NB4 (cell line): ENCODE measurements around the gene KRTAP5-4.
A peak's percentile ranks its signal among the peaks of the same experiment; 100 is the strongest.

ENCODE experiments used
- POLR2A ChIP-seq: IDR thresholded peaks from 2 replicates; pipeline ENCODE4 v1.6.1; 2011; ENCODE audit warnings: mild to moderate bottlenecking; ENCODE audit not compliant: insufficient read length; ENCODE audit errors: extremely low read depth
- TF ChIP-seq, protein P1 (sequence below): IDR thresholded peaks from 2 replicates; pipeline ENCODE4 v1.6.1; 2011; ENCODE audit warnings: low read depth, low read length
- TF ChIP-seq, protein P2 (sequence below): IDR thresholded peaks from one replicate; pipeline ENCODE4 v1.5.1; 2012; ENCODE audit warnings: low read depth, low read length

DNA sequence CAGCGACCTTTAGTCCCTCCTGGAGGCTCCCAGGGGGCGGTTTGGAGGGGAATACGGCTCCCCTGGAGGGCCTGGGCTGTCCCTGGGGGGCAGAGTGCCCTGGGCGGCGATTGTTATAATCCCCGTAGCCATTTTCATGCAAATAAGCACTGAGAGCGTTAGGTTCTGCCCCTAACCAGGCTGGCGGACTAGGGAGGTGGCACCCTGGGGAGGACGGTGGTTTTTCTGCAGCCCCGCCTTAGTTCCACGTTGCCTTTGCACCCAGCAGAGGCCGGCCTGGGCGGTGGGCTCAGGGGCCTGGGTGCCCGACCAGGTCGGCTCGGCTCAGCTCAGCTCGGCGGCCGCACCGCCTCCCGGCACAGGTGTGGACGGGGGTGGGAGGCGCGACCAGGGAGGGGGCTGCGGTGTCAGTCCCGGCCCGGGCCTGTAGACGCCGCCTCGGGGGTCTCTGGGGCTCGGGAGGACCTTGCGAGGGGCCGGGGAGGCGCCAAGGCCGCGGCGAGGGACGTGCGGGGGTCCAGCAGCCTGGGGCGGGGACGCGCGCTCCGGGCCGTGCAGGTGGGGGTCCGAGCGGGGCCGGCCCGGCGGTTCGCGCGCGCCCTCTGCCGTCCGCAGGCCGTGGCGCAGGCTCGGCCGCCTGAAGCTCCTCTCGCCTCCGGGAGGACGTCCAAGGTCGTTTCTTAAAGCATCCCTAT, 47.6 kb downstream of the KRTAP5-4 start:
- TF ChIP-seq POLR2A: no peak
- TF ChIP-seq, protein P1, sequence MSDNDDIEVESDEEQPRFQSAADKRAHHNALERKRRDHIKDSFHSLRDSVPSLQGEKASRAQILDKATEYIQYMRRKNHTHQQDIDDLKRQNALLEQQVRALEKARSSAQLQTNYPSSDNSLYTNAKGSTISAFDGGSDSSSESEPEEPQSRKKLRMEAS: no peak
- TF ChIP-seq, protein P2, sequence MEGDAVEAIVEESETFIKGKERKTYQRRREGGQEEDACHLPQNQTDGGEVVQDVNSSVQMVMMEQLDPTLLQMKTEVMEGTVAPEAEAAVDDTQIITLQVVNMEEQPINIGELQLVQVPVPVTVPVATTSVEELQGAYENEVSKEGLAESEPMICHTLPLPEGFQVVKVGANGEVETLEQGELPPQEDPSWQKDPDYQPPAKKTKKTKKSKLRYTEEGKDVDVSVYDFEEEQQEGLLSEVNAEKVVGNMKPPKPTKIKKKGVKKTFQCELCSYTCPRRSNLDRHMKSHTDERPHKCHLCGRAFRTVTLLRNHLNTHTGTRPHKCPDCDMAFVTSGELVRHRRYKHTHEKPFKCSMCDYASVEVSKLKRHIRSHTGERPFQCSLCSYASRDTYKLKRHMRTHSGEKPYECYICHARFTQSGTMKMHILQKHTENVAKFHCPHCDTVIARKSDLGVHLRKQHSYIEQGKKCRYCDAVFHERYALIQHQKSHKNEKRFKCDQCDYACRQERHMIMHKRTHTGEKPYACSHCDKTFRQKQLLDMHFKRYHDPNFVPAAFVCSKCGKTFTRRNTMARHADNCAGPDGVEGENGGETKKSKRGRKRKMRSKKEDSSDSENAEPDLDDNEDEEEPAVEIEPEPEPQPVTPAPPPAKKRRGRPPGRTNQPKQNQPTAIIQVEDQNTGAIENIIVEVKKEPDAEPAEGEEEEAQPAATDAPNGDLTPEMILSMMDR: peak; percentile 50
